MM.1S (cell line): ENCODE measurements around the gene CBX7.
"Not testable (repeated sequence)": the region's sequence is repeated elsewhere in the genome, so short reads cannot be mapped to it uniquely, and the experiment has no call there.

Experiments
- DNase-seq: peaks from one replicate; pipeline ENCODE4 v3.0.0-alpha.2; 2015
- H2AFZ ChIP-seq: fragments of 300-600 bp; sonication (generic); 2 replicates; pipeline ENCODE4 v1.6.0; 2016; ENCODE audit warnings: antibody characterized with exemption, low read length
- H3F3A ChIP-seq: fragments of 300-600 bp; sonication (generic); 2 replicates; pipeline ENCODE4 v1.6.1; 2016; ENCODE audit warnings: mild to moderate bottlenecking, antibody characterized with exemption, low read length, moderate library complexity, mixed read lengths; ENCODE audit not compliant: insufficient read depth
- H3K27ac ChIP-seq: fragments of 300-600 bp; sonication (generic); 2 replicates; pipeline ENCODE4 v1.5.1; 2016; ENCODE audit warnings: mild to moderate bottlenecking, low read length
- H3K27me3 ChIP-seq: fragments of 300-600 bp; sonication (generic); replicated peaks from 2 replicates; pipeline ENCODE4 v1.6.0; 2016; ENCODE audit warnings: low read length; ENCODE audit not compliant: insufficient read depth
- H3K36me3 ChIP-seq: fragments of 300-600 bp; sonication (generic); replicated peaks from 2 replicates; pipeline ENCODE4 v1.6.1; 2016; ENCODE audit warnings: mild to moderate bottlenecking, low read length, mixed read lengths; ENCODE audit not compliant: insufficient read depth
- H3K4me1 ChIP-seq: fragments of 300-600 bp; sonication (generic); 2 replicates; pipeline ENCODE4 v1.6.1; 2016; ENCODE audit warnings: low read length, mixed read lengths
- H3K4me2 ChIP-seq: fragments of 300-600 bp; sonication (generic); 2 replicates; pipeline ENCODE4 v1.6.0; 2016; ENCODE audit warnings: low read depth, low read length
- H3K4me3 ChIP-seq: fragments of 300-600 bp; sonication (generic); 2 replicates; pipeline ENCODE4 v1.5.1; 2016; ENCODE audit warnings: low read length, mixed read lengths
- H3K79me2 ChIP-seq: fragments of 300-600 bp; sonication (generic); 2 replicates; pipeline ENCODE4 v1.6.1; 2016; ENCODE audit warnings: mixed run types, low read length, mixed read lengths
- H3K9ac ChIP-seq: fragments of 300-600 bp; sonication (generic); 2 replicates; pipeline ENCODE4 v1.6.1; 2016; ENCODE audit warnings: low read length, mixed read lengths
- H3K9me2 ChIP-seq: fragments of 300-600 bp; sonication (generic); replicated peaks from 2 replicates; pipeline ENCODE4 v1.6.1; 2016; ENCODE audit warnings: mild to moderate bottlenecking, low read length, mixed read lengths; ENCODE audit not compliant: insufficient read depth
- H3K9me3 ChIP-seq: fragments of 300-600 bp; sonication (generic); replicated peaks from 2 replicates; pipeline ENCODE4 v1.6.1; 2016; ENCODE audit warnings: mild to moderate bottlenecking, low read length, mixed read lengths; ENCODE audit not compliant: insufficient read depth
- H4K20me1 ChIP-seq: fragments of 300-600 bp; sonication (generic); 2 replicates; pipeline ENCODE4 v1.6.1; 2016; ENCODE audit warnings: mild to moderate bottlenecking, low read length, moderate library complexity, mixed read lengths; ENCODE audit not compliant: insufficient read depth
- EZH2 ChIP-seq: fragments of 300-600 bp; sonication (generic); optimal IDR thresholded peaks from 2 replicates; pipeline ENCODE3; 2017; ENCODE audit warnings: low read depth, mild to moderate bottlenecking, antibody characterized with exemption, low read length, mixed read lengths
- EZH2phosphoT487 ChIP-seq: fragments of 300-600 bp; sonication (generic); IDR thresholded peaks from 2 replicates; pipeline ENCODE4 v1.6.1; 2018; ENCODE audit warnings: antibody characterized with exemption, low read length
- TF ChIP-seq, protein P1 (sequence below): fragments of 300-600 bp; sonication (generic); IDR thresholded peaks from 2 replicates; pipeline ENCODE4 v1.5.1; 2016; ENCODE audit warnings: antibody characterized with exemption, low read length, mixed read lengths

Gene CBX7

DNA sequence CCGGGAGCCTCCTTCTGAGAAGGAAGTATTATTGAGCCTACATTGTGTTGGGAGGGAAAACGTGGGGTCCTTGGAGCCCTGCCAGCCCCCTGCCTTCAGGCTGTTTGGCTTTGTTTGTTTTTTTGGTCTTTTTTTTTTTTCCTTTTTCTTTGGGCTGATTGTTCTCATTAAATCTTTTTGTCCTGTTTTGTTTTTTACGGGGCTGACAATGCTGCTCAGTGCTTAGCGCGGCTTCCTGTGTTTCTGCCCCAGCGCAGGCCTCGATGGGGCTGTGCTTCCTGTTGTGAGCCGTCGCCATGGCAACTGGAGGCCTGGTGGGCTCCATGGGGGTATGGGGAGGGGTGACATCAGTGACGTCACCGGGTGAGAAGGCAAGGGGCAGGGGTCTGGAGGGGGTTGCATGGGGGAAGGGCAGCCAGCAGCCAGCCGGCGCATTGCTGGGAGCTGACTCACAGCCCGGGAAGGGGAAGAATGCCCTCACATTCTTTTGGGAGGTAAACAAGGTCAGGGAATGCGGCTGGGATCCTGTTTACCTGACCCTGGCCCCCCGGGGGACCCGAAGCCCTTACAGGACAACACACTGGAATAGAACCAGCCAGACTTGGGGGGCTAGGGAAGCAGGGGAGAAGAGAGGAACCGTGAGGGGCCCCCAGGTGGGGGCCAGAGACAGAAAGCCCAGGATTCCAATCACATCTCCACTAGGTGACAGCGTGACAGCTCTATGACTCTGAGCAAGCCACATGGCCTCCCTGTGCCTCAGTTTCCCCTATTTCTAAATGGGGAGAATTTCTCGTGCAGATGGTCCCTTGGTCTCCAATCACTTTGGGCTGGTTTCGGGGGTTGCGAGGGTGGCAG, 22.2 kb upstream of the CBX7 start:
- Histone ChIP-seq H3K9ac (no peak overlapping the region), H3K4me1 (peaks cover 6% of the 10 kb centered on the region), H3K9me3 (no peaks in the 10 kb centered on the region), H3K36me3 (no peaks in the 10 kb centered on the region), H3K27ac (no peak overlapping the region), H3K4me3 (no peak overlapping the region), H2AFZ (no peak overlapping the region), H3K9me2 (no peaks in the 10 kb centered on the region), H4K20me1 (no peaks in the 10 kb centered on the region), H3K4me2 (no peak overlapping the region), H3K27me3 (no peaks in the 10 kb centered on the region), H3F3A (no peaks in the 10 kb centered on the region), H3K79me2 (no peaks in the 10 kb centered on the region)
- TF ChIP-seq EZH2phosphoT487: no peak
- no peak for TF ChIP-seq EZH2
- TF ChIP-seq, protein P1, sequence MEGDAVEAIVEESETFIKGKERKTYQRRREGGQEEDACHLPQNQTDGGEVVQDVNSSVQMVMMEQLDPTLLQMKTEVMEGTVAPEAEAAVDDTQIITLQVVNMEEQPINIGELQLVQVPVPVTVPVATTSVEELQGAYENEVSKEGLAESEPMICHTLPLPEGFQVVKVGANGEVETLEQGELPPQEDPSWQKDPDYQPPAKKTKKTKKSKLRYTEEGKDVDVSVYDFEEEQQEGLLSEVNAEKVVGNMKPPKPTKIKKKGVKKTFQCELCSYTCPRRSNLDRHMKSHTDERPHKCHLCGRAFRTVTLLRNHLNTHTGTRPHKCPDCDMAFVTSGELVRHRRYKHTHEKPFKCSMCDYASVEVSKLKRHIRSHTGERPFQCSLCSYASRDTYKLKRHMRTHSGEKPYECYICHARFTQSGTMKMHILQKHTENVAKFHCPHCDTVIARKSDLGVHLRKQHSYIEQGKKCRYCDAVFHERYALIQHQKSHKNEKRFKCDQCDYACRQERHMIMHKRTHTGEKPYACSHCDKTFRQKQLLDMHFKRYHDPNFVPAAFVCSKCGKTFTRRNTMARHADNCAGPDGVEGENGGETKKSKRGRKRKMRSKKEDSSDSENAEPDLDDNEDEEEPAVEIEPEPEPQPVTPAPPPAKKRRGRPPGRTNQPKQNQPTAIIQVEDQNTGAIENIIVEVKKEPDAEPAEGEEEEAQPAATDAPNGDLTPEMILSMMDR: no peak
- DNase-seq: no peak

DNA sequence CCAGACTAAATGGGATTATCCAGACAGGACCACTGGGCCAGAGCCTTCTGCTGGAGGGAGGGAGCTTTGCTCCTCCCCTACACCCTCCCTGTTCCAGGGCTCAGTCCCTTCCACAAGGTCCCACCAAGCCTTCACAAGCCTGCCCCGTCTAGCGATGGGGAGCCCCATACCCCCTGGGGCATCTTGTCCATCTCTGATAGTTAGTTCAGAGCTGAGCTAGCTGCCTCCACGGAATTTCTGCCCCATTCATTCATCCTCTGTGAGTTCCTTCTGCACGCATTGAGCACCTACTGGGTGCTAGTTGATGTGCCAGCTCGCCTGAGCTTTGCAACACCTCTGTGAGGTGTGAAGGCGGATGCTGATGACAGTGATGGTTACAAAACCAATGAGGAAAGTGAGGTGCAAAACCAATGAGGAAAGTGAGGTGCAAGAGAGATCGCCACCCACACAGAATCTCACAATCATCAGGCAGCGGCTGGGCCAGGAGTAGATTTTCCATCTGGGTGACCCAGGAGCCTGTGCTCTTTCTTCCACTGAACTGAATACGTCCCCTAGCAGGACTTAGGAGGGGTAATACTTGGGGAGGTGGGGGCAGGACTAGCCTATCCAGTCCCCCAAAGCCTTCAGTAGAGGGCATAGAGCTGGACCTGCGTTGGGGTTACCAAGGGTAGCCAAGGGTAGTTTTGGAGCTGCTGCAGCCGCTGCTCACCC, 21.5 kb upstream of the CBX7 start:
- Histone ChIP-seq H3K9me2 (no peaks in the 10 kb centered on the region), H3K4me2 (no peak overlapping the region), H3K4me3 (no peak overlapping the region), H3K27me3 (no peaks in the 10 kb centered on the region), H3K27ac (no peak overlapping the region), H3K36me3 (no peaks in the 10 kb centered on the region), H3K4me1 (peaks cover 6% of the 10 kb centered on the region), H3K9ac (no peak overlapping the region), H3K9me3 (no peaks in the 10 kb centered on the region), H3K79me2 (no peaks in the 10 kb centered on the region), H4K20me1 (no peaks in the 10 kb centered on the region), H3F3A (no peaks in the 10 kb centered on the region), H2AFZ (no peak overlapping the region)
- TF ChIP-seq, protein P1: no peak
- TF ChIP-seq EZH2: no peak
- TF ChIP-seq EZH2phosphoT487: no peak
- DNase-seq: no peak

GRCh38 chr22:39173050-39173706, 20.7 kb upstream of the CBX7 start:
- peaks cover 6% of the 10 kb centered on the region for H3K4me1 ChIP-seq
- H4K20me1 ChIP-seq: no peaks in the 10 kb centered on the region
- H3F3A ChIP-seq: no peaks in the 10 kb centered on the region
- no peak overlapping the region for H3K4me2 ChIP-seq
- no peak overlapping the region for H3K4me3 ChIP-seq
- TF ChIP-seq, protein P1: no peak
- TF ChIP-seq EZH2phosphoT487 (no peak), EZH2 (no peak)
- no peaks in the 10 kb centered on the region for H3K9me2 ChIP-seq
- DNase-seq: no peak
- no peak overlapping the region for H3K27ac ChIP-seq
- no peaks in the 10 kb centered on the region for H3K9me3 ChIP-seq
- H2AFZ ChIP-seq: no peak overlapping the region
- no peaks in the 10 kb centered on the region for H3K79me2 ChIP-seq
- no peaks in the 10 kb centered on the region for H3K27me3 ChIP-seq
- no peak overlapping the region for H3K9ac ChIP-seq
- no peaks in the 10 kb centered on the region for H3K36me3 ChIP-seq

GRCh38 chr22:39172265-39173049, 20.0 kb upstream of the CBX7 start:
- H3K79me2 ChIP-seq, DNase-seq, H3K9ac ChIP-seq, H3K4me3 ChIP-seq, H3K4me1 ChIP-seq, H3K36me3 ChIP-seq, H3K27ac ChIP-seq, H3F3A ChIP-seq, H3K4me2 ChIP-seq, H3K9me2 ChIP-seq, H4K20me1 ChIP-seq, H3K9me3 ChIP-seq, H3K27me3 ChIP-seq, H2AFZ ChIP-seq: not testable (repeated sequence)
